Measurements from ENCODE around the gene LYRM4. TPM values are rescaled to one million over a fixed set of nuclear protein-coding genes. Genes with fewer than 3 reads are reported as not detected.

LYRM4 gene
- total RNA-seq, 2 donors from 2014 or later: 19.1 to 22.5 TPM

- no peaks in the 10 kb centered on the region for H3K36me3 ChIP-seq
- peak within 1 kb of the TSS; percentile 88 to 94 for H3K27ac ChIP-seq
- TF ChIP-seq CTCF (IDR thresholded peaks at IDR 0.05): no peak
- no peaks in the 10 kb centered on the region for H3K27me3 ChIP-seq
- DNase-seq (ENCODE audit: low spot score): no peak
- peak within 1 kb of the TSS; percentile 45 to 74 for H3K4me3 ChIP-seq
- H3K4me1 ChIP-seq: peaks cover 0 to 32% of the 10 kb centered on the region in 2 donors
- no peaks in the 10 kb centered on the region for H3K9me3 ChIP-seq
Observed at GRCh38 chr6:5084781-5085647, 175.7 kb downstream of the LYRM4 start, which contains the start of gene PPP1R3G. PPP1R3G (plus strand) TSS chr6:5085341; CDS start chr6:5085486, 145 bp downstream.

GRCh38 chr6:5084360-5084780 is 176.4 kb downstream of the LYRM4 start:
- Histone ChIP-seq H3K9me3 (no peaks in the 10 kb centered on the region), H3K4me3 (peak overlapping the region; percentile 45 to 74), H3K27ac (peak overlapping the region; percentile 88 to 94), H3K27me3 (no peaks in the 10 kb centered on the region), H3K4me1 (peaks cover 0 to 29% of the 10 kb centered on the region in 2 donors), H3K36me3 (no peaks in the 10 kb centered on the region)
- no peak for TF ChIP-seq CTCF (IDR thresholded peaks at IDR 0.05)
- no peak for DNase-seq (ENCODE audit: low spot score)

GRCh38 chr6:5083813-5084359 is 176.9 kb downstream of the LYRM4 start:
- no peak for TF ChIP-seq CTCF (IDR thresholded peaks at IDR 0.05)
- peaks cover 0 to 29% of the 10 kb centered on the region in 2 donors for H3K4me1 ChIP-seq
- H3K27me3 ChIP-seq: no peaks in the 10 kb centered on the region
- peak overlapping the region; percentile 88 to 94 for H3K27ac ChIP-seq
- DNase-seq (ENCODE audit: low spot score): no peak
- no peaks in the 10 kb centered on the region for H3K9me3 ChIP-seq
- H3K36me3 ChIP-seq: no peaks in the 10 kb centered on the region
- H3K4me3 ChIP-seq: peak overlapping the region; percentile 45 to 74

- Histone ChIP-seq H3K4me1 (peaks cover 0 to 29% of the 10 kb centered on the region in 2 donors), H3K36me3 (no peaks in the 10 kb centered on the region), H3K4me3 (no peak overlapping the region), H3K27ac (peak overlapping the region; percentile 88 to 94), H3K9me3 (no peaks in the 10 kb centered on the region), H3K27me3 (no peaks in the 10 kb centered on the region)
- no peak for DNase-seq (ENCODE audit: low spot score)
- no peak for TF ChIP-seq CTCF (IDR thresholded peaks at IDR 0.05)
Observed at GRCh38 chr6:5083307-5083583, 177.5 kb downstream of the LYRM4 start.

- H3K27ac ChIP-seq: peak overlapping the region; percentile 88 to 94
- no peak for DNase-seq (ENCODE audit: low spot score)
- H3K4me1 ChIP-seq: peaks cover 0 to 29% of the 10 kb centered on the region in 2 donors
- no peaks in the 10 kb centered on the region for H3K9me3 ChIP-seq
- TF ChIP-seq CTCF (IDR thresholded peaks at IDR 0.05): no peak
- H3K27me3 ChIP-seq: no peaks in the 10 kb centered on the region
- no peaks in the 10 kb centered on the region for H3K36me3 ChIP-seq
- no peak overlapping the region for H3K4me3 ChIP-seq
Observed at GRCh38 chr6:5082487-5083306, 178.1 kb downstream of the LYRM4 start.
